ENCODE results near the gene IGSF23. TPM values are rescaled to one million over a fixed set of nuclear protein-coding genes. Genes with fewer than 3 reads are reported as not detected.

IGSF23 gene
- total and polyA plus RNA-seq, 2 of the 13 experiments (the other 11 are each of a cell fraction or from before 2014, with no cell fraction given) = 2.3 to 8.8 TPM

GRCh38 chr19:44637390-44637764, 24.0 kb downstream of the IGSF23 start (continued):
- no peak for TF ChIP-seq ZNF33B (CRISPR knock-in tag; IDR thresholded peaks at IDR 0.05)
- TF ChIP-seq ZNF7 (CRISPR knock-in tag; IDR thresholded peaks at IDR 0.05) = peak; percentile 9; the same call in 1 of the 2 replicates

GRCh38 chr19:44640518-44640917, 27.2 kb downstream of the IGSF23 start:
- no peaks in the 10 kb centered on the region for H3K9me3 ChIP-seq (ENCODE audit: low read length)
- peaks cover 81% of the 10 kb centered on the region for H3K4me1 ChIP-seq (ENCODE audit: insufficient read depth, low read length)
- intact Hi-C loops (cut with micrococcal nuclease; ENCODE audit: unreplicated experiment) (no loop called here), in situ Hi-C loops (cut with HindIII; ENCODE audit: extremely low pct_ligation_motif_present, low pct_unique_long_range_greater_than_20kb) (no loop called here)
- H3K4me3 ChIP-seq (replicated peaks in 1 of 3; ENCODE audit: insufficient read depth in 1 of 3, low read depth in 2 of 3, low read length in 3 of 3) = no peak overlapping the region
- H2AFZ ChIP-seq (ENCODE audit: low read length) = no peak overlapping the region
- H3K79me2 ChIP-seq (ENCODE audit: insufficient read depth, low read length) = peaks cover 9% of the 10 kb centered on the region
- H3K9ac ChIP-seq (ENCODE audit: insufficient read depth, low read depth, low read length) = no peak overlapping the region
- FAIRE-seq = no peak
- BruUV-seq (replicated peaks) = no TSS peak
- ATAC-seq = no peak
- H4K20me1 ChIP-seq (ENCODE audit: insufficient read depth, low read length) = peaks cover 2% of the 10 kb centered on the region; the same call in 1 of the 2 replicates
- no peak for TF ChIP-seq TEAD2 (CRISPR knock-in tag; IDR thresholded peaks at IDR 0.05)
- no peak for TF ChIP-seq PHF8 (CRISPR knock-in tag; IDR thresholded peaks at IDR 0.05)
- TF ChIP-seq, protein P1, sequence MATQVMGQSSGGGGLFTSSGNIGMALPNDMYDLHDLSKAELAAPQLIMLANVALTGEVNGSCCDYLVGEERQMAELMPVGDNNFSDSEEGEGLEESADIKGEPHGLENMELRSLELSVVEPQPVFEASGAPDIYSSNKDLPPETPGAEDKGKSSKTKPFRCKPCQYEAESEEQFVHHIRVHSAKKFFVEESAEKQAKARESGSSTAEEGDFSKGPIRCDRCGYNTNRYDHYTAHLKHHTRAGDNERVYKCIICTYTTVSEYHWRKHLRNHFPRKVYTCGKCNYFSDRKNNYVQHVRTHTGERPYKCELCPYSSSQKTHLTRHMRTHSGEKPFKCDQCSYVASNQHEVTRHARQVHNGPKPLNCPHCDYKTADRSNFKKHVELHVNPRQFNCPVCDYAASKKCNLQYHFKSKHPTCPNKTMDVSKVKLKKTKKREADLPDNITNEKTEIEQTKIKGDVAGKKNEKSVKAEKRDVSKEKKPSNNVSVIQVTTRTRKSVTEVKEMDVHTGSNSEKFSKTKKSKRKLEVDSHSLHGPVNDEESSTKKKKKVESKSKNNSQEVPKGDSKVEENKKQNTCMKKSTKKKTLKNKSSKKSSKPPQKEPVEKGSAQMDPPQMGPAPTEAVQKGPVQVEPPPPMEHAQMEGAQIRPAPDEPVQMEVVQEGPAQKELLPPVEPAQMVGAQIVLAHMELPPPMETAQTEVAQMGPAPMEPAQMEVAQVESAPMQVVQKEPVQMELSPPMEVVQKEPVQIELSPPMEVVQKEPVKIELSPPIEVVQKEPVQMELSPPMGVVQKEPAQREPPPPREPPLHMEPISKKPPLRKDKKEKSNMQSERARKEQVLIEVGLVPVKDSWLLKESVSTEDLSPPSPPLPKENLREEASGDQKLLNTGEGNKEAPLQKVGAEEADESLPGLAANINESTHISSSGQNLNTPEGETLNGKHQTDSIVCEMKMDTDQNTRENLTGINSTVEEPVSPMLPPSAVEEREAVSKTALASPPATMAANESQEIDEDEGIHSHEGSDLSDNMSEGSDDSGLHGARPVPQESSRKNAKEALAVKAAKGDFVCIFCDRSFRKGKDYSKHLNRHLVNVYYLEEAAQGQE (IDR thresholded peaks at IDR 0.05; ENCODE audit: borderline replicate concordance in 1 of 2, low read depth in 1 of 2, low read length in 2 of 2) = peak in 1 of 2 experiments; percentile 55; a peak in 2 of 4 replicates
- TF ChIP-seq, protein P2, sequence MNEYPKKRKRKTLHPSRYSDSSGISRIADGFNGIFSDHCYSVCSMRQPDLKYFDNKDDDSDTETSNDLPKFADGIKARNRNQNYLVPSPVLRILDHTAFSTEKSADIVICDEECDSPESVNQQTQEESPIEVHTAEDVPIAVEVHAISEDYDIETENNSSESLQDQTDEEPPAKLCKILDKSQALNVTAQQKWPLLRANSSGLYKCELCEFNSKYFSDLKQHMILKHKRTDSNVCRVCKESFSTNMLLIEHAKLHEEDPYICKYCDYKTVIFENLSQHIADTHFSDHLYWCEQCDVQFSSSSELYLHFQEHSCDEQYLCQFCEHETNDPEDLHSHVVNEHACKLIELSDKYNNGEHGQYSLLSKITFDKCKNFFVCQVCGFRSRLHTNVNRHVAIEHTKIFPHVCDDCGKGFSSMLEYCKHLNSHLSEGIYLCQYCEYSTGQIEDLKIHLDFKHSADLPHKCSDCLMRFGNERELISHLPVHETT (CRISPR knock-in tag; conservative IDR thresholded peaks at IDR 0.05) = no peak
- TF ChIP-seq ZNF562 (CRISPR knock-in tag; IDR thresholded peaks at IDR 0.05; ENCODE audit: borderline replicate concordance) = no peak
- TF ChIP-seq CBX1 (IDR thresholded peaks at IDR 0.05; ENCODE audit: low read depth) = no peak
- no peaks in the 10 kb centered on the region; a peak in 1 of 5 replicates for H3K27me3 ChIP-seq (ENCODE audit: control insufficient read depth in 1 of 2, insufficient read depth in 2 of 2, low read length in 2 of 2)
- H3K4me2 ChIP-seq (ENCODE audit: low read depth, low read length) = no peak overlapping the region
- H3K27ac ChIP-seq (ENCODE audit: extremely low read length, insufficient read depth, low read length) = peak overlapping the region; percentile 67
- no peaks in the 10 kb centered on the region for H3K36me3 ChIP-seq (replicated peaks in 1 of 2; ENCODE audit: control insufficient read depth in 1 of 2, insufficient read depth in 2 of 2, low read length in 2 of 2)
- ChIA-PET POLR2A (interaction anchor here (0.9 kb wide), 1 partner anchor 25 kb away, joined by 3 read pairs; no protein-coding TSS in a partner anchor), CTCF (ENCODE audit: low intra/inter-chr PET ratio, low total read pairs) (no interaction called here)
- no peak for DNase-seq (ENCODE audit: low spot score)
- WGBS (ENCODE audit: low lambda C conversion rate) = 90% methylated on average over 3 of the region's 3 CpGs
